Measurements from ENCODE around the gene OPCML.

DNA sequence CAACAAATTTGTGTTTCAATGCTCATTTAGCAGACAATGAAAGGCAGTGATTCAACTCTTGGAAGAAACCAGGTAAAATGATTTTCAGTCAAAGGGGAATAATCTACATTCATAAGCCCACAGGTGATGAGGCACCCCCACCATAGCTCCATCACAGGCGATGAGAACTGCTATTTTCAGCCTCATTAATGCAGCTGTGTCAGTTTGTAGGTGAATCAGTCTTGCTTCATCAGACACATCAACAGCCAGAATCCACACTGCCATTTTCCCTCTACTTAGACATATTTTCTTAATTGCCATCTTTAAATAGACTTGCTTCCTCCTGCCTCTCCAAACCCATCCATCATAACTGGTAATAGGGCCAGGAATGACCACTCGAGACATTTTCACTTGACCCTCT, 701.0 kb downstream of the OPCML start:
- no peak for TF ChIP-seq GABPA (IDR thresholded peaks at IDR 0.05; ENCODE audit: low read depth)
- TF ChIP-seq, protein P1, sequence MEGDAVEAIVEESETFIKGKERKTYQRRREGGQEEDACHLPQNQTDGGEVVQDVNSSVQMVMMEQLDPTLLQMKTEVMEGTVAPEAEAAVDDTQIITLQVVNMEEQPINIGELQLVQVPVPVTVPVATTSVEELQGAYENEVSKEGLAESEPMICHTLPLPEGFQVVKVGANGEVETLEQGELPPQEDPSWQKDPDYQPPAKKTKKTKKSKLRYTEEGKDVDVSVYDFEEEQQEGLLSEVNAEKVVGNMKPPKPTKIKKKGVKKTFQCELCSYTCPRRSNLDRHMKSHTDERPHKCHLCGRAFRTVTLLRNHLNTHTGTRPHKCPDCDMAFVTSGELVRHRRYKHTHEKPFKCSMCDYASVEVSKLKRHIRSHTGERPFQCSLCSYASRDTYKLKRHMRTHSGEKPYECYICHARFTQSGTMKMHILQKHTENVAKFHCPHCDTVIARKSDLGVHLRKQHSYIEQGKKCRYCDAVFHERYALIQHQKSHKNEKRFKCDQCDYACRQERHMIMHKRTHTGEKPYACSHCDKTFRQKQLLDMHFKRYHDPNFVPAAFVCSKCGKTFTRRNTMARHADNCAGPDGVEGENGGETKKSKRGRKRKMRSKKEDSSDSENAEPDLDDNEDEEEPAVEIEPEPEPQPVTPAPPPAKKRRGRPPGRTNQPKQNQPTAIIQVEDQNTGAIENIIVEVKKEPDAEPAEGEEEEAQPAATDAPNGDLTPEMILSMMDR (IDR thresholded peaks at IDR 0.05; ENCODE audit: insufficient read depth, low read length) = no peak
- TF ChIP-seq, protein P2, sequence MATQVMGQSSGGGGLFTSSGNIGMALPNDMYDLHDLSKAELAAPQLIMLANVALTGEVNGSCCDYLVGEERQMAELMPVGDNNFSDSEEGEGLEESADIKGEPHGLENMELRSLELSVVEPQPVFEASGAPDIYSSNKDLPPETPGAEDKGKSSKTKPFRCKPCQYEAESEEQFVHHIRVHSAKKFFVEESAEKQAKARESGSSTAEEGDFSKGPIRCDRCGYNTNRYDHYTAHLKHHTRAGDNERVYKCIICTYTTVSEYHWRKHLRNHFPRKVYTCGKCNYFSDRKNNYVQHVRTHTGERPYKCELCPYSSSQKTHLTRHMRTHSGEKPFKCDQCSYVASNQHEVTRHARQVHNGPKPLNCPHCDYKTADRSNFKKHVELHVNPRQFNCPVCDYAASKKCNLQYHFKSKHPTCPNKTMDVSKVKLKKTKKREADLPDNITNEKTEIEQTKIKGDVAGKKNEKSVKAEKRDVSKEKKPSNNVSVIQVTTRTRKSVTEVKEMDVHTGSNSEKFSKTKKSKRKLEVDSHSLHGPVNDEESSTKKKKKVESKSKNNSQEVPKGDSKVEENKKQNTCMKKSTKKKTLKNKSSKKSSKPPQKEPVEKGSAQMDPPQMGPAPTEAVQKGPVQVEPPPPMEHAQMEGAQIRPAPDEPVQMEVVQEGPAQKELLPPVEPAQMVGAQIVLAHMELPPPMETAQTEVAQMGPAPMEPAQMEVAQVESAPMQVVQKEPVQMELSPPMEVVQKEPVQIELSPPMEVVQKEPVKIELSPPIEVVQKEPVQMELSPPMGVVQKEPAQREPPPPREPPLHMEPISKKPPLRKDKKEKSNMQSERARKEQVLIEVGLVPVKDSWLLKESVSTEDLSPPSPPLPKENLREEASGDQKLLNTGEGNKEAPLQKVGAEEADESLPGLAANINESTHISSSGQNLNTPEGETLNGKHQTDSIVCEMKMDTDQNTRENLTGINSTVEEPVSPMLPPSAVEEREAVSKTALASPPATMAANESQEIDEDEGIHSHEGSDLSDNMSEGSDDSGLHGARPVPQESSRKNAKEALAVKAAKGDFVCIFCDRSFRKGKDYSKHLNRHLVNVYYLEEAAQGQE (IDR thresholded peaks at IDR 0.05; ENCODE audit: insufficient replicate concordance, low read depth) = no peak

Measured in HL-60 (cell line).